ENCODE measurements around the gene RDH11. TPM values are rescaled to one million over a fixed set of nuclear protein-coding genes. Genes with fewer than 3 reads are reported as not detected.

The RDH11 gene
- total and polyA plus RNA-seq, 2 donors, result 36.8 to 39.1 TPM

GRCh38 chr14:67633451-67634147 is 62.0 kb downstream of the RDH11 start:
- no peak for DNase-seq (ENCODE audit: low read depth in 6 of 9, low spot score in 9 of 9)
- Histone ChIP-seq H3K4me1 (ENCODE audit: control insufficient read depth in 2 of 2, insufficient read depth in 2 of 2, low read length in 2 of 2) (no peaks in the 10 kb centered on the region), H3K9me3 (ENCODE audit: control insufficient read depth in 2 of 2, insufficient read depth in 1 of 2, low read length in 1 of 2) (no peaks in the 10 kb centered on the region), H3K27me3 (ENCODE audit: control insufficient read depth in 2 of 2, insufficient read depth in 1 of 2, low read length in 1 of 2) (no peaks in the 10 kb centered on the region), H3K36me3 (ENCODE audit: control insufficient read depth in 2 of 2, insufficient read depth in 2 of 2, low read length in 1 of 2) (no peaks in the 10 kb centered on the region), H3K27ac (ENCODE audit: low read depth in 1 of 2, low read length in 1 of 2) (no peak overlapping the region), H3K4me3 (ENCODE audit: low read length in 2 of 2) (no peak overlapping the region)
- WGBS, result 93% methylated on average over 5 of the region's 5 CpGs

GRCh38 chr14:67630938-67631337 is 64.6 kb downstream of the RDH11 start:
- Histone ChIP-seq H3K27ac (ENCODE audit: low read depth in 1 of 2, low read length in 1 of 2) (no peak overlapping the region), H3K4me1 (ENCODE audit: control insufficient read depth in 2 of 2, insufficient read depth in 2 of 2, low read length in 2 of 2) (no peaks in the 10 kb centered on the region), H3K9me3 (ENCODE audit: control insufficient read depth in 2 of 2, insufficient read depth in 1 of 2, low read length in 1 of 2) (no peaks in the 10 kb centered on the region), H3K36me3 (ENCODE audit: control insufficient read depth in 2 of 2, insufficient read depth in 2 of 2, low read length in 1 of 2) (no peaks in the 10 kb centered on the region), H3K27me3 (ENCODE audit: control insufficient read depth in 2 of 2, insufficient read depth in 1 of 2, low read length in 1 of 2) (no peaks in the 10 kb centered on the region), H3K4me3 (ENCODE audit: low read length in 2 of 2) (no peak overlapping the region)
- 98% methylated on average over 5 of the region's 5 CpGs for WGBS
- no peak for DNase-seq (ENCODE audit: low read depth in 6 of 9, low spot score in 9 of 9)

GRCh38 chr14:67630186-67630585 is 65.4 kb downstream of the RDH11 start:
- WGBS, result 98% methylated on average over 4 of the region's 4 CpGs
- H3K36me3 ChIP-seq (ENCODE audit: control insufficient read depth in 2 of 2, insufficient read depth in 2 of 2, low read length in 1 of 2), result no peaks in the 10 kb centered on the region
- no peak overlapping the region for H3K4me3 ChIP-seq (ENCODE audit: low read length in 2 of 2)
- H3K27me3 ChIP-seq (ENCODE audit: control insufficient read depth in 2 of 2, insufficient read depth in 1 of 2, low read length in 1 of 2), result no peaks in the 10 kb centered on the region
- no peaks in the 10 kb centered on the region for H3K4me1 ChIP-seq (ENCODE audit: control insufficient read depth in 2 of 2, insufficient read depth in 2 of 2, low read length in 2 of 2)
- H3K27ac ChIP-seq (ENCODE audit: low read depth in 1 of 2, low read length in 1 of 2), result no peak overlapping the region
- DNase-seq (ENCODE audit: low read depth in 6 of 9, low spot score in 9 of 9), result no peak
- no peaks in the 10 kb centered on the region for H3K9me3 ChIP-seq (ENCODE audit: control insufficient read depth in 2 of 2, insufficient read depth in 1 of 2, low read length in 1 of 2)

DNA sequence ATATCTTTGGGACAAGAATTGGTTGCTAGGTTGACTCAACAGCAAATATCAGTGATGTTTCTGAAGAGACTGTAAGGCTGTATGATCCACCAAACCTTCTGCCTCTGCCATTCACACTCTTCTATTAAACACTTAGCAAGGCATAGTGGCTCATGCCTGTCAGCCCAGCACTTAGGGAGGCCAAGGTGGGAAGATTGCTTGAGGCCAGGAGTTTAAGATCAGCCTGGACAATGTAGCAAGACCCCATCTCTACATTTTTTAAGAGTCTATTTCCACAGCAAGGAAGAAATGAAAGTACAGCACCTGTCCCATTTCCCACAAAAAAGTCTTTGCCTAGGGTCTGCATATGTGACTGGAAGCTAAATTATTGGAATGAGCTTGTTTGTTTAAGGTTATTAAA is 68.0 kb downstream of the RDH11 start:
- no peak for DNase-seq (ENCODE audit: low read depth in 6 of 9, low spot score in 9 of 9)
- no peaks in the 10 kb centered on the region for H3K36me3 ChIP-seq (ENCODE audit: control insufficient read depth in 2 of 2, insufficient read depth in 2 of 2, low read length in 1 of 2)
- no peaks in the 10 kb centered on the region for H3K27me3 ChIP-seq (ENCODE audit: control insufficient read depth in 2 of 2, insufficient read depth in 1 of 2, low read length in 1 of 2)
- no peaks in the 10 kb centered on the region for H3K9me3 ChIP-seq (ENCODE audit: control insufficient read depth in 2 of 2, insufficient read depth in 1 of 2, low read length in 1 of 2)
- no peak overlapping the region for H3K27ac ChIP-seq (ENCODE audit: low read depth in 1 of 2, low read length in 1 of 2)
- no peak overlapping the region for H3K4me3 ChIP-seq (ENCODE audit: low read length in 2 of 2)
- peaks cover 6 to 9% of the 10 kb centered on the region in 2 donors for H3K4me1 ChIP-seq (ENCODE audit: control insufficient read depth in 2 of 2, insufficient read depth in 2 of 2, low read length in 2 of 2)

Other genes starting within 250 kb of the RDH11 start
- 13.7 TPM for gene TMEM229B, start 207.0 kb downstream of the RDH11 start, total RNA-seq
- gene TMEM229B, start 207.0 kb downstream of the RDH11 start, polyA plus RNA-seq, result 6.6 TPM
- 2.0 TPM for gene PLEKHH1, start 162.5 kb downstream of the RDH11 start, total RNA-seq
- gene PLEKHH1, start 162.5 kb downstream of the RDH11 start, polyA plus RNA-seq, result 10.7 TPM
- gene PIGH, start 95.5 kb downstream of the RDH11 start, total RNA-seq, result 20.7 TPM
- 43.5 TPM for gene PIGH, start 95.5 kb downstream of the RDH11 start, polyA plus RNA-seq
- gene ARG2, start 75.8 kb downstream of the RDH11 start, total RNA-seq, result 2.4 TPM
- 27.8 TPM for gene ARG2, start 75.8 kb downstream of the RDH11 start, polyA plus RNA-seq
- 37.1 TPM for gene VTI1B, start 21.1 kb downstream of the RDH11 start, total RNA-seq
- 71.0 TPM for gene VTI1B, start 21.1 kb downstream of the RDH11 start, polyA plus RNA-seq
- gene RDH12, start 6.1 kb upstream of the RDH11 start, total RNA-seq, result 0.24 TPM
- gene RDH12, start 6.1 kb upstream of the RDH11 start, polyA plus RNA-seq, result 3.4 TPM
- gene ZFYVE26, start 120.8 kb upstream of the RDH11 start, total RNA-seq, result 7.8 TPM
- gene ZFYVE26, start 120.8 kb upstream of the RDH11 start, polyA plus RNA-seq, result 6.2 TPM
- gene RAD51B, start 124.0 kb upstream of the RDH11 start, total RNA-seq, result 17.8 TPM
- gene RAD51B, start 124.0 kb upstream of the RDH11 start, polyA plus RNA-seq, result 7.8 TPM